ENCODE data around the gene KCNMA1.

Gene KCNMA1

DNA sequence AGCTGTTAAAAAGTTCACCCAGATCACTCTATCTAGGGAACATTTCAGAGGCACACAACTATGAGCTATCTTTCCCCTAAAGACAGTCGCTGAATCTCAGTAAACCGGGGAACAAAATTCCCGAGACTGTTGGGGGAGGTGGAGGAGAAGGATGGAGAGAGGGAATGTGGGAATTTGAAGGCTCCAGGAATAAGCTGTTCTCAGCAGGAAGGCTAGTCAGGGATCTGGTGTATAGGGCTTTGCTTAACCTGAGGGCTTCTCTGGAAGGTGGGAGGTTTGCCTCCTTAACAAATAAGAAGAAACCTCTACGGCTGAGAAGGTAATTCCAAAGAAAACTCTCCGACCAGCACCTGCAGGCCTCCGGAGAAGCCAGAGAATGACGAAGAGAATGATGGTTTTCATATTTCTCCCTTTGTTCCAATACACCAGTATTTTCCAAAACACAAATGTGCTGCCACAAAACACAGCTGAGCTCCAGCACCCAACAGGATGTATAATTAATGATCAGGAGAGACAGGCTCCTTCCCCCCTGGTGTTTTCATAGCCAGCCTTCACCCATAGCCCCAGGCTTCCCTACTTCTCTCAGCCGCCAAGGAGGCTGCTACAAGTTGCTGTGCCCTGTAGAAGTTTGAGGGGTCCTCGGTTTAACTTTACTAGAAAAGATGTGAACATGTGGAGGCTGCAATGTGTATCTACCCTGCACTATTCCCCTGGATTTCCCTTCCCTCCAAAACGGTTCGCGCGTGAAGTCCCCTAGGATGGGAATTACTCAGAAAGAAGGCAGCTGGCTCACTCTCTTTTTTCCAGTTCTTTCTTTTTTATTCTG lies 2.0 kb downstream of the KCNMA1 start:
- no peak overlapping the region for H3K9ac ChIP-seq (ENCODE audit: low read length)
- H2BK15ac ChIP-seq (replicated peaks; ENCODE audit: low read depth): no peak overlapping the region
- no peak overlapping the region for H4K5ac ChIP-seq (ENCODE audit: low read length)
- no peaks in the 10 kb centered on the region for H3K36me3 ChIP-seq (ENCODE audit: control insufficient read depth, insufficient read depth, low read length)
- no peak overlapping the region for H2AK5ac ChIP-seq (ENCODE audit: low read length)
- no peak overlapping the region for H3K4me2 ChIP-seq (ENCODE audit: low read length)
- no peak overlapping the region for H3K56ac ChIP-seq (ENCODE audit: low read length)
- H3K23ac ChIP-seq (ENCODE audit: low read length): no peak overlapping the region
- H3K79me1 ChIP-seq (ENCODE audit: low read length): no peaks in the 10 kb centered on the region
- no peak overlapping the region for H2BK120ac ChIP-seq (ENCODE audit: low read depth, low read length)
- peaks cover 42% of the 10 kb centered on the region for H3K27me3 ChIP-seq (ENCODE audit: insufficient read depth, low read length, poor library complexity)
- no peaks in the 10 kb centered on the region for H3K79me2 ChIP-seq (ENCODE audit: control insufficient read depth, insufficient read depth, low read length)
- no peak overlapping the region for H3K4ac ChIP-seq (ENCODE audit: low read depth, low read length)
- no peak overlapping the region for H3K4me3 ChIP-seq (ENCODE audit: low read length)
- H4K8ac ChIP-seq (ENCODE audit: low read depth, low read length): no peak overlapping the region
- no CpG with 5 or more reads among the region's 13 CpGs for WGBS (ENCODE audit: extremely low coverage, insufficient coverage, low lambda C conversion rate)
- peak; percentile 60 for DNase-seq
- no peaks in the 10 kb centered on the region for H3K4me1 ChIP-seq (ENCODE audit: control insufficient read depth, low read depth, low read length)
- H2BK5ac ChIP-seq (ENCODE audit: low read length): no peak overlapping the region
- H3K27ac ChIP-seq (ENCODE audit: low read depth, low read length): no peak overlapping the region
- H3K18ac ChIP-seq (ENCODE audit: low read length): no peak overlapping the region

DNA sequence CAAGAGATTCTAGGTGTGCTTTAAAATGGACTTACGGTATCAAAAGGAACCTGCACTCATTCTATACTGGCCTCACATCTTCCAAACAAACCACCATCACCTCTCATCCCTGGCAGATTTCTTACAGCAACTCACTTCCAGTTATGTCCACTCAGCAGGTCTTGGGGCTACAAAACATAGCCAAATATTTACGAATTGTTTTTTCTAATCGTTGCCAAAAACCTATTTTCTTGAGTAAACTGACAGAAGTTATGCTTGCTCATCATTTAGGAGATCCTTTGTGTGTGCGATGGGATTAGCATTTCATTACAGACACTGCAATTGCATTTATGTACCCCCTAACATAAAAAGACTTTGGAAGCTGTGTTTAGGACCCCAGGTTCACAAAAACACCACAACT lies 2.7 kb downstream of the KCNMA1 start:
- no peak overlapping the region for H2BK5ac ChIP-seq (ENCODE audit: low read length)
- H3K23ac ChIP-seq (ENCODE audit: low read length): no peak overlapping the region
- no peaks in the 10 kb centered on the region for H3K79me1 ChIP-seq (ENCODE audit: low read length)
- H3K79me2 ChIP-seq (ENCODE audit: control insufficient read depth, insufficient read depth, low read length): no peaks in the 10 kb centered on the region
- H3K18ac ChIP-seq (ENCODE audit: low read length): no peak overlapping the region
- DNase-seq: no peak
- no CpG with 5 or more reads among the region's 4 CpGs for WGBS (ENCODE audit: extremely low coverage, insufficient coverage, low lambda C conversion rate)
- no peak overlapping the region for H3K9ac ChIP-seq (ENCODE audit: low read length)
- peaks cover 36% of the 10 kb centered on the region for H3K27me3 ChIP-seq (ENCODE audit: insufficient read depth, low read length, poor library complexity)
- no peak overlapping the region for H2BK120ac ChIP-seq (ENCODE audit: low read depth, low read length)
- H2BK15ac ChIP-seq (replicated peaks; ENCODE audit: low read depth): no peak overlapping the region
- no peak overlapping the region for H3K56ac ChIP-seq (ENCODE audit: low read length)
- no peaks in the 10 kb centered on the region for H3K36me3 ChIP-seq (ENCODE audit: control insufficient read depth, insufficient read depth, low read length)
- H2AK5ac ChIP-seq (ENCODE audit: low read length): no peak overlapping the region
- no peak overlapping the region for H3K4me2 ChIP-seq (ENCODE audit: low read length)
- H3K4me1 ChIP-seq (ENCODE audit: control insufficient read depth, low read depth, low read length): no peaks in the 10 kb centered on the region
- H3K4me3 ChIP-seq (ENCODE audit: low read length): no peak overlapping the region
- no peak overlapping the region for H4K8ac ChIP-seq (ENCODE audit: low read depth, low read length)
- no peak overlapping the region for H4K5ac ChIP-seq (ENCODE audit: low read length)
- no peak overlapping the region for H3K4ac ChIP-seq (ENCODE audit: low read depth, low read length)
- H3K27ac ChIP-seq (ENCODE audit: low read depth, low read length): no peak overlapping the region

DNA sequence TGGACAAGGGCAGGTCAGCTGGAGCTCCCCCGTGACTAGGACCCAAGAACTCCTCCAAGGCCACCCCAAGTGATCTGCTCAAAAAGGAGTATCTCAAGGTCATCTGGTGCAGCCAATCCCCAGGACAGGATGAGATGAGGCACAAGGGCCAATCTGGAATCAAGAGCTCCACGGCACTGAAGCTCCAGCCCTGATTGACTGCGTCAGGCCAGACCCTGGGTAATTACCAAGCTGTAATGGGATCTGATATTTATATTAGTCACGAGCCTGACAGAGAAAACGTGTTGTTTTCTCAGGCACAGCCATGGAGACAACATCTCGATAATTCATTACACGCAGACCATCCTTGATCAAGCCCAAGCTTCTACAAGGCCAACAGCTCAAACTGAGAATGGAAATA lies 4.2 kb downstream of the KCNMA1 start:
- Histone ChIP-seq H3K27me3 (ENCODE audit: insufficient read depth, low read length, poor library complexity) (peaks cover 21% of the 10 kb centered on the region), H3K23ac (ENCODE audit: low read length) (no peak overlapping the region), H3K79me1 (ENCODE audit: low read length) (no peaks in the 10 kb centered on the region), H4K8ac (ENCODE audit: low read depth, low read length) (no peak overlapping the region), H3K18ac (ENCODE audit: low read length) (no peak overlapping the region), H3K56ac (ENCODE audit: low read length) (no peak overlapping the region), H2BK5ac (ENCODE audit: low read length) (no peak overlapping the region), H2BK120ac (ENCODE audit: low read depth, low read length) (no peak overlapping the region), H3K36me3 (ENCODE audit: control insufficient read depth, insufficient read depth, low read length) (no peaks in the 10 kb centered on the region), H3K4me2 (ENCODE audit: low read length) (no peak overlapping the region), H3K4me3 (ENCODE audit: low read length) (no peak overlapping the region), H3K9ac (ENCODE audit: low read length) (no peak overlapping the region), H3K4me1 (ENCODE audit: control insufficient read depth, low read depth, low read length) (no peaks in the 10 kb centered on the region), H3K4ac (ENCODE audit: low read depth, low read length) (no peak overlapping the region), H3K79me2 (ENCODE audit: control insufficient read depth, insufficient read depth, low read length) (no peaks in the 10 kb centered on the region), H2BK15ac (replicated peaks; ENCODE audit: low read depth) (no peak overlapping the region), H3K27ac (ENCODE audit: low read depth, low read length) (no peak overlapping the region), H2AK5ac (ENCODE audit: low read length) (no peak overlapping the region), H4K5ac (ENCODE audit: low read length) (no peak overlapping the region)
- no peak for DNase-seq
- no CpG with 5 or more reads among the region's 7 CpGs for WGBS (ENCODE audit: extremely low coverage, insufficient coverage, low lambda C conversion rate)

DNA sequence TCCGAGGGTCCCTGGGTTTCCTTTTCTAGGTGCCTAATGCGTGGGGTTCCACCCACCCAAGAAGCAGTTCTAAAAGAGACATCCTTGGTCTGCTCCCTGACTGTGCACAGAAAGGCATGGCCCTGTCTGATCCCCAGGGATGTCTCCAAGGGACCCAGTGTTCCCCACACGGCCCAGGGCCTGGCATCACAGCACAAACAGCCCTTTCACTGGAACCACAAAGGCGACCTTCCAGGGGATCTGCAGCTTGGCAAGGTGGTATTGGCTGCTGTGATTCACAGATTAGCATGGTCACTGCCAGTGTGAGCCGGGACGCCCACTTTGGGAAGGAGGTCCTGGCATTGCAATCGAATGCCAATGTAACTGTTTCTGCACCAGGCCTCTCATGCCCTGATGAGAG lies 6.4 kb downstream of the KCNMA1 start:
- Histone ChIP-seq H3K4ac (ENCODE audit: low read depth, low read length) (no peak overlapping the region), H2BK15ac (replicated peaks; ENCODE audit: low read depth) (no peak overlapping the region), H3K9ac (ENCODE audit: low read length) (no peak overlapping the region), H3K4me3 (ENCODE audit: low read length) (no peak overlapping the region), H2BK5ac (ENCODE audit: low read length) (no peak overlapping the region), H2BK120ac (ENCODE audit: low read depth, low read length) (no peak overlapping the region), H2AK5ac (ENCODE audit: low read length) (no peak overlapping the region), H4K8ac (ENCODE audit: low read depth, low read length) (no peak overlapping the region), H3K36me3 (ENCODE audit: control insufficient read depth, insufficient read depth, low read length) (no peaks in the 10 kb centered on the region), H3K18ac (ENCODE audit: low read length) (no peak overlapping the region), H3K79me1 (ENCODE audit: low read length) (no peaks in the 10 kb centered on the region), H3K56ac (ENCODE audit: low read length) (no peak overlapping the region), H3K23ac (ENCODE audit: low read length) (no peak overlapping the region), H4K5ac (ENCODE audit: low read length) (no peak overlapping the region), H3K79me2 (ENCODE audit: control insufficient read depth, insufficient read depth, low read length) (no peaks in the 10 kb centered on the region), H3K4me1 (ENCODE audit: control insufficient read depth, low read depth, low read length) (no peaks in the 10 kb centered on the region), H3K27ac (ENCODE audit: low read depth, low read length) (no peak overlapping the region), H3K4me2 (ENCODE audit: low read length) (no peak overlapping the region), H3K27me3 (ENCODE audit: insufficient read depth, low read length, poor library complexity) (peaks cover 12% of the 10 kb centered on the region)
- no CpG with 5 or more reads among the region's 7 CpGs for WGBS (ENCODE audit: extremely low coverage, insufficient coverage, low lambda C conversion rate)
- no peak for DNase-seq

DNA sequence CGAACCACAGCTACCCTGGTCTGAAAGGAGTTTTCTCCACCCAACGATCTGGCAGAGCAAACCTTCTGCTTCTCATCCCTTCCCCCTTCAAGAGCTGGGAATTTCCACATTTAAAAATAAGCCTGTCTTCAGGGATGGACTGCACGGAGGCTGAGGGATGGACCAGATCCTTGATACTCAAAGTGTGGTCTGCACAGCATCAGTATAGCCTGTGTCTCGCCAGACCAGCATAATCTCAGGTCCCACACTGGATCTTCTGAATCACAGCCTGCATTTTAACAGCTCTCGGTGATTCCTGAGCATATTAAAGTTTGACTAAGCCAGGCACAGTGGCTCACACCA lies 7.1 kb downstream of the KCNMA1 start:
- H3K79me1 ChIP-seq (ENCODE audit: low read length): no peaks in the 10 kb centered on the region

More for the DNA sequence above, 7.1 kb downstream of the KCNMA1 start:
- Histone ChIP-seq H2BK5ac (ENCODE audit: low read length) (no peak overlapping the region), H3K4me3 (ENCODE audit: low read length) (no peak overlapping the region), H3K27me3 (ENCODE audit: insufficient read depth, low read length, poor library complexity) (peaks cover 5% of the 10 kb centered on the region), H4K5ac (ENCODE audit: low read length) (no peak overlapping the region), H3K79me2 (ENCODE audit: control insufficient read depth, insufficient read depth, low read length) (no peaks in the 10 kb centered on the region), H3K4me2 (ENCODE audit: low read length) (no peak overlapping the region), H3K56ac (ENCODE audit: low read length) (no peak overlapping the region), H2BK120ac (ENCODE audit: low read depth, low read length) (no peak overlapping the region), H3K4me1 (ENCODE audit: control insufficient read depth, low read depth, low read length) (no peaks in the 10 kb centered on the region), H3K23ac (ENCODE audit: low read length) (no peak overlapping the region), H3K18ac (ENCODE audit: low read length) (no peak overlapping the region), H2BK15ac (replicated peaks; ENCODE audit: low read depth) (no peak overlapping the region), H3K4ac (ENCODE audit: low read depth, low read length) (no peak overlapping the region), H3K27ac (ENCODE audit: low read depth, low read length) (no peak overlapping the region), H3K9ac (ENCODE audit: low read length) (no peak overlapping the region), H2AK5ac (ENCODE audit: low read length) (no peak overlapping the region), H4K8ac (ENCODE audit: low read depth, low read length) (no peak overlapping the region), H3K36me3 (ENCODE audit: control insufficient read depth, insufficient read depth, low read length) (no peaks in the 10 kb centered on the region)
- DNase-seq: no peak
- no CpG with 5 or more reads among the region's 5 CpGs for whole genome bisulfite sequencing (ENCODE audit: extremely low coverage, insufficient coverage, low lambda C conversion rate)

Data from mesendoderm (in vitro differentiated cells).